ENCODE measurements around the gene G0S2.

DNA sequence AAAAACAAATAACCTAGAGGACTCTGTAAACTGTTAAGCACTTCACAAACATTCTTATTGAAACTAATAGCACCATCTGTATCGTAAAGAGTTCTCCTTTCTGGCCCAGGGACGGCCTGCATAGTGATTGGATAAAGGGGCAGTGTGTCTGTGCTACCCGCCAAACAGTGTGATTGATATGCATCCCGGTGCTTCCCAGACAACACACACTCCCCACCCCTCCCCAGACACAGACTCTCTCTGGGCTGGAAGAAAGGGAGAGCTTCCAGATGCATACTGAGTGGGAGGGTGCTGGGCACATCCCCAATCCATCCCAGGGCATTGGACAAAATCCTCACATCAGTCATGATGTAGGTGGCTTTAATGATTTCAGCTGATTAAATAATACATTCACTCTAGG lies 33.1 kb downstream of the G0S2 start:
- TF ChIP-seq CTCF (IDR thresholded peaks at IDR 0.05; ENCODE audit: insufficient read depth, low read depth, low read length) (no peak), EZH2 (IDR thresholded peaks at IDR 0.05; ENCODE audit: insufficient read depth, low read length) (no peak)
